Inflammatory macrophage treated with lipopolysaccharide for 1 hour (primary cell): ENCODE results near the gene SMG1.
"Not testable (repeated sequence)": the region's sequence is repeated elsewhere in the genome, so short reads cannot be mapped to it uniquely, and the experiment has no call there.

Experiments
- DNase-seq, 2 donors: peaks; one replicate each; pipeline ENCODE4 v3.0.0-alpha.2; 2020 to 2022

SMG1 gene

DNA sequence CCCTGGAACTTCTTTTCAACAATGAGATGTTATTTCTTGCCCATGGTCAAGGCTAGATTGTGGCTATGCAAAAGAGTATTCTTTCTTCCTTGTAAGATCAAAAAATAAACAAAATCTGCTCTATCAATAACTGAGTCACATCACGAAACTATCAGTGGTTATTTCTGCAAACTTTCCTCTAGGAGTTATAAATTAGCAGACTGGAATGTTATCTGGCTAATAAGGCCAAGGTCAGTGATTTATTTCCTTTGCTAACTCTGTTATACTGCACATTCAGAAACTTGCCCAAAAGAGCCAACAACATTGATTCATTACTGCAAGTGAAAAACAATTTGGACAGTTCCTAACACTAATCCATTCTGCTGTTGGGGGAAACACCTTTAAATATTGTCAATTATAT is 129.8 kb downstream of the SMG1 start:
- no peak for DNase-seq

DNA sequence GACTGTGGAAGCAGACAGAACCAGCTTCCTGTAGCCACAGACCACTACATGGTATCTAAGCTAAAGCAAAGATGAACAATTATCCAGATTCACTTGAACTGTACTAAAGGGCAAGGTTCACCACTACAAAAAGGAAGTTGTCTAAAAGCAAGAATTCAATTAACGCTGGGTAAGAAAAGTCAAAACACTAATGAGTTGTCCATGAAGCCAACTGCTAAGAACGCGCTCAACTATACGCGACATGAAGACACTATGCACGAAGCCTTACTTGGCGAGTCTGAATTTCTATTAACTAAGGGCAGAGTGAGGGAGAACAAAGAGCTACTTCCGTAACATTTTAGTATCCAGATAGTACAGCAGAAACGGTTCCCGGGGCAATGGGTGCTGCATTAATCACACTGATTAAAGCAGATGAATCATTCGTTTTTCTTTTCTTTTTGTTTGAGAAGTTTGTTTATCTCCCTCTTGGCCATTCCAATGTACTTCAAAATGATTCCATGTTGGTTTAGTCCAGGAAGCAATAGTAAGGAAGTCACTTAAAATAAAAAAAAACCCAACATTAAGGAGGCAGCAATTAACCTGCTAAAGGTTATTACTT is 133.3 kb downstream of the SMG1 start:
- no peak for DNase-seq

DNA sequence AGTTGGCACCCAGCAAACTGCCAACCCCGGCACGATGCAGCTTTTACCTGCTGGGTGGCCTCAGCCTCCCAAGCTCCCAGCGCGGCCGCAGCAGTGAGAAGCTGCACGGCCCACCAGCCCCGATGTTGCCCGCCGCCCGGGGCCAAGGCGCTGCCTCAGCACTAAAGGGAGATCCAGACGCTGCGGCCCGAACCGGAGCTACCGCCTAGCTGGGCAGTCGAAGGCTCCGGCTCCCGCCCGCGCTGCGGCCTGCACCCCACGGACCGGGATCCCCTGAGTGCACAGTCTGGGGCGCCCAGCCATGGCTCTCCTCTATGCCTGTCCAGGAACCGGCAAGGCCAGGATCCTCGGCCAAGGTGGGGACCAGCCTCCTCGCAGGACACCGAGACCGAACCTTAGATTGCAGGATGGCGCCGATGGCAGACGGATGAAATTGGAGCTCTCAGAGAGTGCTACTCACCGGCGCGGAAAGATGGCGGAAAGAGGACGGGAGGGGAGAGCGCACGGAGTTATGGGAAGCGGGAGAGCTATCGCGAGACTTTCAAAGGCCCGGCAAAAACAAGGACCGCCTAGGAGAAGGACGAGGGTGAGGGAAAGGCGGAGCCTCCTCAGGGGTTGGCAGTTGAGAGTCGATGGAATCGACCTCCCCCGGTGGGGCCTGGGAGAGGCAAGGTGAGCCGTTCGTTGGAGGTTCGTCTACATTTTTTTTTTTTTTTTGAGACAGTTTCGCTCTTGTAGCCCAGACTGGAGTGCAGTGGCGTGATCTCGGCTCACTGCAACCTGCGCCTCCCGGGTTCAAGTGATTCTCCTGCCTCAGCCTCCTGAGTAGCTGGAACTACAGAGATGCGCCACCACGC is 136.1 kb downstream of the SMG1 start, which contains the start of gene RPS15A:
TSS of gene RPS15A (minus strand) at position 485 of the 857 bp plus-strand sequence. CDS start 1,221 bp downstream, outside the sequence.
- DNase-seq, result peak; percentile 93 to 96

DNA sequence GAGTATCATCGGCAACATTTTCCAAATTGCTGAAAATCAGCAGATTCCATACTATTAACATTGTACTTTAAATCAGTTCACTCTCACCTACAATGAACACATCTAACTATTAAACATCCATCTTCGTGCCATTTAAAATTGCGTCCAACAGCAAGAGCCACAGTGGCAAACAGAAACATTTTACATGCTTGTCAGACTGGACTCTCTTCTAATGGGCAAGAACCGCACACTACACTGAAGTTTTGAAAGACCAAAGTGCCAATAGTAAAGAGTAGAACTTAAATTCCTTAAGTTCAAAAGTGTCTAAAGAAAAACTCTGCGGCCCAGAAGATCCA is 136.7 kb downstream of the SMG1 start:
- DNase-seq, result no peak

DNA sequence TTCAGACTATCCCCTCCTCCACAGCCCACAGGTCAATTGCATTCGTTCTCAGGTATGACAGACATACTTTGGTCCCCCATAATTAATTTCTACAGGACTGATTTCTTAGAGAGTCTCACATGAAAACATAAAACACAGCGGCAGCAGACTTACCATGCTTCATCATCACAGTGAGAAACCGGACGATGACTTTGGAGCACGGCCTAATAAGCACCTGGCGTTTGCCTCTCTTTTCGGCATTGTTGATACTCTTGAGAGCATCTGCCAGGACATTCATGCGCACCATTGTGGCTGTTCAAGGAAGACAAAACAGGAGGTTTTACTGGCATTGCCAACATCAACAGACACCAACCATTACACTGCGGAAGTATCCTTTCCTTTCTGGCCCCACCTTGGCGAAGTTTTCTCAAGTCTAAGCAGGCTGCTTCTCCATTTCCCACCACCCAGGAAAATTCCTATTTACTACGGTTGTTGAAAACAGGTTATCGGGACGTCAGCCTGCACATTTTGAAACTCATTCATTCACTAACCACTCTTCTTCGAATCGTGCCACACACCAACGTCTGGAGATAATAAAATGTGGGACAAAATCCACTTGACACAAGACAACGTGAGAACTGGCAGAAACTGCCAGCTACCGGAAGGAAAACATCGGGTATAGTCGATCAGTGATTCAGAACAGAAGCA is 137.2 kb downstream of the SMG1 start:
- no peak for DNase-seq

DNA sequence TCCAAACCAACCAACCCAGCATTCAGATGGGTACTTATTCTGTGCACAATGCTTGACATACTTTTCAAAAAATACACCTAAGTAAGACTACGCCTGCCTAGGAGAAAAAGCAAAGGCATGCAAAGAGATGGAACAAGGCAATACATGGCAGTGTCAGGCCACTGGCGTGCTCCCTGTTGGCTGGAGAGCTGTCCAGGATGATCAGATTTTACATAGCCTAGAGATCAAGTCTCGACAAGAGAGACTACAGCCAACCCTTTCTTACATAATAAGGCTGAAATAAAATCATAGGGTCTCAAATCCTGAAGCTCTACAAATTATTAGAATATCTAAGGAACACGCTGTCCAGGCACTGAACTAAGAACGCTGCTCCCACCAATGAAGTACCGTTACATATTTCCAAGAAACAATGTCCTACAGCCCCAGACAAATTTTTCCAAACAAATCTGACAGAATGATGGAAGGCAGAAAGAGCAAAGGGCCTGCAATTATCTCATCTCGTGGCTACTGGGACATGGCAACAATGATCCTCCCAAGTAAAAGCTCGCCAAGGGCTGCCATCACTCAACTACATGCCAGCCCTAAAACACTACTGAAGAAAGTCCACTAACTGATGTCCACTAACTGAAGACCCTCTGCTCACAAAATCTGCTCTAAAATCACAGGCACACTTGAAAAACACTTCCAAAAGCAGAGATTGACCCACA is 141.1 kb downstream of the SMG1 start:
- no peak for DNase-seq

DNA sequence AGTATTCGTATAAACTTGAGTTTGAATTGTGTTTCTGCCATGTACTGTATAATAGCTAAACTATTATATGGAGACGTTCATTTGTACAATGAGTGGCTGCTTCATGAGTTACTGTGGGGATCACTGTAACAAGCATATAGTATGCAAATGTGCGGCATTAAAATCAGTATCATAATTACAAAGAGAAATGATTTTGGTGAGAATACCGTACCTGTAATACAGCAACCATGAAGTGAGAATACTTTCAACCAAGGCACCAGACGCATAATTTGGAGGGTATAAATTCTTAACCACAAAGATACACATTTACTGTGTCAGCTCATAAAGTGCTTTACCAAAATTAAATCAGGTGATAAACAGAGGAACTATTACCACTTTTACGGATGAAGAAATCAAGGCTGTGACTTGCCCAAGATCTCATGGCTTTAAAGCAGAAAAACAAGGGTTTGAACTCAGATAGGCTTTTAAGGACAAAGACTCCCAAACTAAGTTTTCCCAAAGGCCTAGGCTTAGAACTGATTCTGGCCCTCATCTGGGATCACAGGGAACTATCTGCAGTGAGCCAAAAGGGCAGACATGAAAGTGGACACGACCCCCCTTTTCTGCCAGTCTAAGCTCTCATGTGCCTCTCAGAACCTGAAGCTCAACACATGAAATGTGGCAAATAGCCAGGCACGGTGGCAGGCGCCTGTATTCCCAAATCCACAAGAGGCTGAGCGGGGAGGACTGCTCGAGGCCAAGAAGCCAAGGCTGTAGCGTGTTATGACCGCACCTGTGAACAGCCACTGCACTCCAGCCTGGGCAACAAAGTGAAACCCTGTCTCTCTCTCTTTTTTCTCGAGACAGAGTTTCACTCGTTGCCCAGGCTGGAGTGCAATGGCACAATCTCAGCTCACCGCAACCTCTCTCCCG is 142.5 kb downstream of the SMG1 start:
- DNase-seq, result no peak

DNA sequence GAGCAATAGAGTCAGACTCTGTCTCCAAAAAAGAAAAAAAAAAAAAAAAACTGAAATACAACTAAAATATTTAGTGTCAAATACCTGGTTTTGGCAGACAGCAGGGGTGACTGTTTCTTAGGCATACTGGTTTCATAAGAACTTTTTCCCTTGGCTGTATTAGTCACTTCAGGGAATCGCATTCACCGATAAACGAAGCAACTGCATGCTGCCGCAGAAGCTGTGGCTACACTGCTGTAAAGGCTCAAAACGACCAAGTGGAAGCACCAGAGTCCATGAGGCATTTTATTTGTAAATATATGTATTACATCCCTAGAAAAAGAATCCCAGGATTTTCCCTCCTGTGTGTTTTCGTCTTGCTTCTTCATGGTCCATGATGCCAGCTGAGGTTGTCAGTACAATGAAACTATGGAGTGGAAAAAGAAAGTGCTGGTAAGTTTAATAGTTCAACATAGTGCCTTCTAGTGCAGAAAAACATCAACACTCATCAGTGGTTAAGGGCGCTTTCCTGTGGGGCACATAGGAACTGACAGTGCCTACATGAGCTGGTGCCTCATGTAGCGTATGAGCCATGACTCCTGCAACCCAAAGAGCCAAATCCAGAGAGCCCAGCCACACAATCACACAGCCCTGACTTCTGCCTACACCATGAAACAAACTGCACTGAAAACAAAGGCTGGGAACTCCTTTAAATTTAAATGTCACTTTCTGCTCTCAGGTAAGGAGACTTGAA is 143.3 kb downstream of the SMG1 start:
- DNase-seq, result no peak

DNA sequence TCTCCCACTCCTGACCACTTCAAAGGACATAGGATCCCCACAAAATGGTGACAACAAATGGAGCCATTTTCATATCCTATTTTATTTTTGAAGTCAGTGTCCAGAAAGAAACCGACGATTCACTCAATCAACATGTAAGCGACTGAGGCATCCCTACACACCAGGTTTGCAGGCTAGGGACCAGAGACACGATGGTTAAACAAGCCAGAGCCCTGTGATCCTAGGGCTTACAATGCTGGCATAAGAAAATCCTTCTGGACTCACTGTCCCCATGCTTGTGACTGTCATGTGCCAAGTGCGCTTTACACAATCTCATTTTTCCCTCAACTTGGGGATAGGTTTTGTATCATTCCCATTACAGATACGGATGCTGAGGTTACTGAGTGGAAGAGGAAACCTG is 145.0 kb downstream of the SMG1 start:
- not testable (repeated sequence) for DNase-seq

DNA sequence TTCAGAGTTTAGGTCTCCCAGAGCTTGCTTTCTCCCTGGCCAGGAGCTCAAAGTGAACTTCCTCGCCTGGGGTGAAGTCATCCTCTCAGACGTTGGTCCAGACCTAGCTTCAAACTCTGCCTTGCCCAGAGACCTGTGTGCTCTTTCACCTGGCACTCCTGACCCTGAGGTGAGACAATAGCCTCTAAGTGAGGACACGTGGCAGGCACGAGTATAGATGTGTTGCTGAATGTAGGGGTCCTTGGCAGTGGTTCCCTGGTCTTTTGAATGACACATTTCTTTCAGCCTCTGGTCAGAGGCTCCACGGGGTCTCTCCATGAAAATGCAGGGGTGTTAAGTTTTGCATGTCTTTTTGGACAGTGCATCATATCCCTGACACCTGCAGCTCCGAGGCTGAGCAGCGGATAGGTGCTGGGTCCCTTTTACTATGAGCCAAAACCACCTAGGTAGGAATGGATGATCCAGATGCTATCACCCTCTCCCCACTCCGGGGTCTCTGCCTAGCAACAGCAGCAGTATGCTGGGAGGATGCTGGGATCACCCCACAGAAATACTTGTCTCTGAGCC is 145.7 kb downstream of the SMG1 start:
- not testable (repeated sequence) for DNase-seq

DNA sequence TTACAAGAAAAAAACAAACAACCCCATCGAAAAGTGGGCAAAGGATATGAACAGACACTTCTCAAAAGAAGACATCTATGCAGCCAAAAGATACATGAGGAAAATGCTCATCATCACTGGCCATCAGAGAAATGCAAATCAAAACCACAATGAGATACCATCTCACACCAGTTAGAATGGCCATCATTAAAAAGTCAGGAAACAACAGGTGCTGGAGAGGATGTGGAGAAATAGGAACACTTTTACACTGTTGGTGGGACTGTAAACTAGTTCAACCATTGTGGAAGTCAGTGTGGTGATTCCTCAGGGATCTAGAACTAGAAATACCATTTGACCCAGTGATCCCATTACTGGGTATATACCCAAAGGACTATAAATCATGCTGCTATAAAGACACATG is 148.5 kb downstream of the SMG1 start:
- DNase-seq, result not testable (repeated sequence)

DNA sequence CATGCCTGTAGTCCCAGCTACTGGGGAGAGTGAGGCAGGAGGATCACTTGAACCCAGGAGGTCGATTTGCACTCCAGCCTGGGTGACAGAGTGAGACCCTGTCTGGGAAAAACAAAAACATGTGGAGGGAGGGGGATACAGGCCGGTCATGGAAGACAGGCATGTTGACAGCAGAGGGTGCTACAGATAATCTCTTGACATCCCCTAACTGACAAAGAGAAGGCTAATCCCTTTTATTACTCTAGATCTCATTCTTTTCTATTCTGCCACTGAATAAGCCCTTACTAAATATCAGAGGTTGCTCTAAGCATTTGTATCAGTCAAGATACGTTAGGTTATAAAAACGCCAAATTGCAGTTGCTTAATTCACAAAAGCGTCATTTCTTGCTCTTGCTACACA is 149.9 kb downstream of the SMG1 start:
- peak in 1 of 2 donors; percentile 12 for DNase-seq

DNA sequence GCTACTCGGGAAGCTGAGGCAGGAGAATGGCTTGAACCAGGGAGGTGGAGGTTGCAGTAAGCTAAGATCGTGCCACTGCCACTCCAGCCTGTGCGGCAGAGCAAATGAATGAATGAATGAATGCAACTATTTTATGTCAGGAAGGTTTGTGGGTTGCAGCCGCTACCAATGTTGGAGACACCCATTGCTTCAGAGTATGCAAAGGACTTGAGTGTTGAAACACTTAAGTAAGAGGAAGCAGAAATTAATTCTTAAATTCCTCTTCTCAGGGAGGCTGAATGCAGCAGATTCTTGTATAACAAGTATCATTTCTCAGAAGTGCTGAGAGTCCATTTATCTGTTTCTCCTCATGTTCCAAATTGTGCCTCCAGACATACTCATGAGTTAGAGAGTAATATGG is 151.6 kb downstream of the SMG1 start:
- DNase-seq, result peak; percentile 57 to 69

DNA sequence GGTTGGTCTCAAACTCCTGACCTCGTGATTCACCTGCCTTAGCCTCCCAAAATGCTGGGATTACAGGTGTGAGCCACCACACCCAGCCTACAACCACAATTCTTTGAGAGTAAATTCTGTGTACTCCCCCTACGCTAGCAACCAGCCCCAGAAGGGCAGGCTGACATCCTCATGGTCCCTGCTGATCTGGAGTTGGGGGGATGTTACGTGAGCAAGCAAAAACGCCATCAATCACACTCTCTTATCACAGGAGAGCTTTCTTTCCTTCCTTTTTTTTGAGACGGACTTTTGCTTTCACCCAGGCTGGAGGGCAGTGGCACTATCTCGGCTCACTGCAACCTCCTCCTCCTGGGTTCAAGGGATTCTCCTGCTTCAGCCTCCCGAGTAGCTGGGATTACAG is 154.0 kb downstream of the SMG1 start:
- not testable (repeated sequence) for DNase-seq

DNA sequence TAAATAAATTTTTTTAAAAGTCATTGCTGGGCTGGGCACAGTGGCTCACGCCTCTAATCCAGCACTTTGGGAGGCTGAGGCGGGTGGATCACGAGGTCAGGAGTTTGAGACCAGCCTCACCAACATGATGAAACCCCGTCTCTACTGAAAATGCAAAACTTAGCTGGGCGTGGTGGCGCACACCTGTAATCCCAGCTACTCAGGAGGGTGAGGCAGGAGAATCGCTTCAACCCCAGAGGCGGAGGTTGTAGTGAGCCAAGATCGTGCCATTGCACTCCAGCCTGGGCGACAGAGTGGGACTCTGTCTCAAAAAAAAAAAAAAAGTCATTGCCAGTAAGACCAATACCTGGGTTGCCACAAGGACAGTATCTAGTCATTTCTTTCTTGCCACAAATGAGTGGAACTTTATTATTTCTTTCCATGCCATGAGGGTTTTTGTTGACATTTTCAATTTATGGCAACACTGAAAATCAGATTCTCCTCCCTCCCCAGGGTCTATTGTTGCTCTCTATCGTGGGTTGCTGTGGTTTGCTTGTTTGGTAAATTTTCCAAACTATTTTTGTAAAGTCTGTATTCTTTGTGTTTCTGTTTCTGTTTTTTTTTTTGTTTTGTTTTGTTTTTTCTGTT is 155.8 kb downstream of the SMG1 start:
- not testable (repeated sequence) for DNase-seq

DNA sequence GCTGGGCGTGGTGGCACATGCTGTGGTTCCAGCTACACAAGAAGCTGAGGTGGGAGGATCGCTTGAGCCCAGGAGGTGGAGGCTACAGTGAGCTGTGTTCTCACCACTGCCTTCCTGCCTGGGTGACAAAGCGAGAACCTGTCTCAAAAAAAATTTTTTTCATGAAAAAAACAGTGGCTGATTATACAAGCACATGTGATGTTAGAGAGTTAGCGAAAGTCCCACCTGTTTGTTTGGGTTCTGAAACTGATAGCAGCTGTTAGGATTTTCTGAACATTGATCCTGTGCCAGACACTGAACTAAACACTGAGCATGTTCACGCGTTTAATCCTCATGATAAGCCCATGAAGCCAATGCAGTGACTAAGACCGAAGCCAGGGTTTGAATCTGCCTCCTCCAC is 159.0 kb downstream of the SMG1 start:
- DNase-seq, result not testable (repeated sequence)

DNA sequence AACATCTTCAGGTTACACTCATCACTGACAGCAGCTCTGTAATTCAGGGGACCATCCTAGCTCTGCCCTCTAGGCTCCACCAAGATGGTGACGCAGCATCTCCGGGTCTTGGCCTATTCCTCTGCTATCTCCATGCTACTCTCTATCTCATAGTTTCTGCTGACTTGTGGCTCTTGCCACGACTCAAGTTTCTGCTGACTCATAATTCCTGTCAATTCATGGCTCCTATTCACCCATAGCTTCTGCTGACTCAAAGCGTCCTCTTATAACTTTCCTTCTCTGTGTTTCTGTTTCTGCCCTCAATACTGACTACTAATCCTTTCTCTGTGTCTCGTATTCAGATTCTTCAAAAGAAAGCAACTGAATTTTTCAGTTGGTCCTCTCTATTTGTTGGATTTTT is 163.5 kb downstream of the SMG1 start:
- DNase-seq, result not testable (repeated sequence)

DNA sequence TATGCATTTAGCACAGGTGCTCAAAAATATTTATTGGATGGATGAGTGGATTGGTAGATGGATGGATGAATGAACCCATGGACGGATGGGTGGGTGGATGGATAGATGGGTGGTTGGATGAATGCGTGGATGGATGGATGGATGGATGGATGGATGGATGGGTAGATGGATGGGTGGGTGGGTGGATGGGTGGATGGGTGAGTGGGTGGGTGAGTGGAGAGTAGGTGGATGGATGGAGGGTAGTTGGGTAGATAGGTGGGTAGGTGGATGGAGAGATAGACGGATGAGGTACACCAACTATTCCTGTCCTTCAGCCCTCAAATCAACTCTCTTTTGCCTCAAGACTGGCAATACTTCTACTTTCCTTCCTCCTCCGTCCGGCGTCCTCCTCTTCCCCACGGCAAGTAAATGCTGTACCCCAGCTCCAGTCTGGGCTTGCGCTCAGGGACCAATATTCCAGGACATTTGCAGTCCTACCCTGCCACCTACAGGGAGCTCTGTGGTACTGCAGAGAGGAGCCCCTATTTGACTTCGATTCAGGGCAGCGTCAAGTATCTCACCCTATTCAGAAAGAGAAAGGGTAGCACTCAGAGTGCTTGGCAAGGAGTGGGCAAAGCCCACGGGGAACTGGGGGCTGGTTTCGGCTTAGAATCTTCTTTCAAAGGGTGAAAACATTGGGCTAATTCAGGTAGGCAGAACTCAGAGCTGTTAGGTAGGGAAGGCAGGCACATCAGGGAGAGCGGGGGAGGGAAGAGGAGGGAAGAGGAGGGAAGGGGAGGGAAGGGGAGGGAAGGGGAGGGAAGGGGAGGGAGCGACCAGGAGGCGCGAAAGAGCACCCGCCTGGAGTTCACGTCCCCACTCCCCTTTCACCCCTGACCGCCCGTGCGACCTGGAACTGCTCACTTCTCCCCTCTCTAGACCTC is 166.3 kb downstream of the SMG1 start:
- not testable (repeated sequence) for DNase-seq

DNA sequence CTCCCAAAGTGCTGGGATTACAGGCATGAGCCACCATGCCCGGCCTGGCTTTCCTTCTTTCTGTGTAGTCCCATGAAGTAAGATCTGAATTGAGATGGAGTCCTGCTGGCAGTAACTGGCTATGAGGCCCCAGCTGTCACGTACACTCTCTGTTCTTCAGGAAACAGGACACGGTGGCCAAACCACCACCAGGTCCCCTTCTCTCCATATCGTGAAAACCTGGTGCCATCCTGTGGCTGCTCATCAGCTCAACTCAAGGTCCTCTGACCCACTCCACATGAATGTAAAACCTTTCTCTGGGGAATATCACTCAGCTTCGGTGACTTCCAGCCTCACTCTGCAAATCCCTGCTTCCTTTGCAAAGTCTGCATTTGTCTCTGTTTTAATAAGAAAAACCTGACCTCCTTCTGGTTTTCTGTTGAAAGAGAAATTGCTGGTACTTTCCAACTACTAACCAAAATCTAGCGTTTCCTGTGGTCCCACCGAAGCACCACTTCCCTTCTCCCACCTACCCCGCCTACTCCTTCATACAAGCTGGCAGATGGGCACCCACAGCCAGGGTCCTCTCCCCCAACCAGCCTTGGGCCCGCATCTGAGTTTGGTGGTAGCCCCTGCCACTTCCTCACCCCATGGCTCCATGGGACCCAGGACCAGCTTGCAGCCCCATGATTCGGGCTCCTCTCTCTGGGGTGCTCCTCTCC is 168.1 kb downstream of the SMG1 start:
- not testable (repeated sequence) for DNase-seq
